Measurements from ENCODE around the gene TPRG1L.

DNA sequence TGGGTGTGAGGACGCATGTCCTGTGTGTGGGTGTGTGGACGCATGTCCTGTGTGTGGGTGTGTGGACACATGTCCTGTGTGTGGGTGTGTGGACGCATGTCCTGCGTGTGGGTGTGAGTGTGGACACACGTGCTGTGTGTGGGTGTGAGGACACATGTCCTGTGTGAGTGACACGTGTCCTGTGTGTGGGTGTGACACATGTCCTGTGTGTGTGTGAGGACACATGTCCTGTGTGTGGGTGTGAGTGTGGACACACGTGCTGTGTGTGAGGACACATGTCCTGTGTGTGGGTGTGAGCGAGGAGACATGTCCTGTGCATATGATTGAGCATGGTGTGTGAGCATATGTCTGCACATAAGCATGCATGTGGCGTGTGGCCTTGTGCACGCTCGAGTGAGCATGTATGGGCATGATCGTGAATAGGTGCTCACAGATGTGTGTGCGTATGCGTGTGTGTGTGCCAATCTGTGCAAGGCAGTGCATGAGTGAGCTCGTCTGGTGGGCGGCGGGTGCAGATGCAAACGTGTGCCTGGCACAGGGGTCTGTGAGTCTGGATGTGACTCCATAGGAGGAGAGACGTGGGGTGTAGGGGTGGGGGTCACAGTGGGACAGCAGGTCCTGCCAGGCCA is 38.8 kb upstream of the TPRG1L start:
- TF ChIP-seq GATA3 (IDR thresholded peaks at IDR 0.05; ENCODE audit: low read depth, low read length) (no peak), GATA2 (IDR thresholded peaks at IDR 0.05; ENCODE audit: low read depth, low read length) (no peak)

Measured in SH-SY5Y (cell line).